Spleen (tissue), 7 donors: ENCODE results near the gene PLRG1.

ENCODE experiments used
- POLR2A ChIP-seq, 3 donors: fragments of 450-650 bp; IDR thresholded peaks; one replicate each; pipeline ENCODE4 v1.5.1; 2017; ENCODE audit warnings: antibody characterized with exemption in 3 of 3, mild to moderate bottlenecking in 1 of 3
- TF ChIP-seq, protein P1 (sequence below), 11 experiments: fragments of 200-600 bp in 7 of 11; fragments of 450-650 bp in 4 of 11; sonication (generic) in 4 of 11; IDR thresholded peaks in 8 of 11; conservative IDR thresholded peaks in 3 of 11; 1 replicate in 7 of 11; 2 replicates in 4 of 11; pipeline versions ENCODE4 v1.4.0 to v1.8.0; 2016 to 2021; ENCODE audit warnings: antibody characterized with exemption in 11 of 11, inconsistent platforms in 4 of 11, mild to moderate bottlenecking in 1 of 11
- donor health status: DM: no; HTN: no; CAD: no; lungs with moderate emphysema.
- donor health status: DM: no; HTN: no; CAD: no.
- donor health status: DM: no; HTN: no; CAD: no.

- TF ChIP-seq, protein P1, sequence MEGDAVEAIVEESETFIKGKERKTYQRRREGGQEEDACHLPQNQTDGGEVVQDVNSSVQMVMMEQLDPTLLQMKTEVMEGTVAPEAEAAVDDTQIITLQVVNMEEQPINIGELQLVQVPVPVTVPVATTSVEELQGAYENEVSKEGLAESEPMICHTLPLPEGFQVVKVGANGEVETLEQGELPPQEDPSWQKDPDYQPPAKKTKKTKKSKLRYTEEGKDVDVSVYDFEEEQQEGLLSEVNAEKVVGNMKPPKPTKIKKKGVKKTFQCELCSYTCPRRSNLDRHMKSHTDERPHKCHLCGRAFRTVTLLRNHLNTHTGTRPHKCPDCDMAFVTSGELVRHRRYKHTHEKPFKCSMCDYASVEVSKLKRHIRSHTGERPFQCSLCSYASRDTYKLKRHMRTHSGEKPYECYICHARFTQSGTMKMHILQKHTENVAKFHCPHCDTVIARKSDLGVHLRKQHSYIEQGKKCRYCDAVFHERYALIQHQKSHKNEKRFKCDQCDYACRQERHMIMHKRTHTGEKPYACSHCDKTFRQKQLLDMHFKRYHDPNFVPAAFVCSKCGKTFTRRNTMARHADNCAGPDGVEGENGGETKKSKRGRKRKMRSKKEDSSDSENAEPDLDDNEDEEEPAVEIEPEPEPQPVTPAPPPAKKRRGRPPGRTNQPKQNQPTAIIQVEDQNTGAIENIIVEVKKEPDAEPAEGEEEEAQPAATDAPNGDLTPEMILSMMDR (IDR thresholded peaks at IDR 0.05 in 8 of 11, conservative IDR thresholded peaks at IDR 0.05 in 3 of 11), result no peak
- TF ChIP-seq POLR2A (IDR thresholded peaks at IDR 0.05), result no peak
These were observed 54.3 kb downstream of the PLRG1 start for GRCh38 chr4:154495867-154496266.
